HG03520 (cell line): ENCODE data around the gene PRSS48.
"Not testable (repeated sequence)": the region's sequence is repeated elsewhere in the genome, so short reads cannot be mapped to it uniquely, and the experiment has no call there.

Experiments used
- ATAC-seq: cut with Tn5 transposase; IDR thresholded peaks from one replicate; pipeline ENCODE4 v1.9.1; 2021; ENCODE audit warnings: mild to moderate bottlenecking, moderate library complexity; ENCODE audit not compliant: unreplicated experiment

The PRSS48 gene

GRCh38 chr4:151316645-151317044, 39.7 kb downstream of the PRSS48 start:
- ATAC-seq = no peak

- ATAC-seq = no peak
Measured at GRCh38 chr4:151318307-151319006, 41.5 kb downstream of the PRSS48 start.

GRCh38 chr4:151319490-151319889, 42.5 kb downstream of the PRSS48 start:
- no peak for ATAC-seq

- no peak for ATAC-seq
Measured at GRCh38 chr4:151321586-151321985, 44.6 kb downstream of the PRSS48 start.

GRCh38 chr4:151322161-151322560, 45.2 kb downstream of the PRSS48 start:
- not testable (repeated sequence) for ATAC-seq

- ATAC-seq = no peak
Measured at GRCh38 chr4:151322570-151322969, 45.6 kb downstream of the PRSS48 start.

- no peak for ATAC-seq
Measured at GRCh38 chr4:151323667-151324066, 46.7 kb downstream of the PRSS48 start.

GRCh38 chr4:151324124-151324751, 47.3 kb downstream of the PRSS48 start:
- ATAC-seq = no peak

GRCh38 chr4:151324752-151325110, 47.8 kb downstream of the PRSS48 start:
- no peak for ATAC-seq

GRCh38 chr4:151325111-151325948, 48.4 kb downstream of the PRSS48 start, which contains the start of gene SH3D19:
TSS of gene SH3D19 (minus strand) at chr4:151325605. CDS start at chr4:151325352, 253 bp downstream.
- ATAC-seq = no peak

- ATAC-seq = no peak
Measured at GRCh38 chr4:151325949-151326246, 48.9 kb downstream of the PRSS48 start.

GRCh38 chr4:151329217-151330007, 52.5 kb downstream of the PRSS48 start:
- no peak for ATAC-seq

- no peak for ATAC-seq
Measured at GRCh38 chr4:151331276-151332042, 54.5 kb downstream of the PRSS48 start.

GRCh38 chr4:151339467-151339866, 62.5 kb downstream of the PRSS48 start:
- no peak for ATAC-seq

- no peak for ATAC-seq
Measured at GRCh38 chr4:151340751-151341385, 63.9 kb downstream of the PRSS48 start.
